ENCODE measurements around the gene GPR84. TPM values are rescaled to one million over a fixed set of nuclear protein-coding genes. Genes with fewer than 3 reads are reported as not detected.

The GPR84 gene
- total RNA-seq, 2 experiments from 2014 or later, result 0.27 to 0.53 TPM

DNA sequence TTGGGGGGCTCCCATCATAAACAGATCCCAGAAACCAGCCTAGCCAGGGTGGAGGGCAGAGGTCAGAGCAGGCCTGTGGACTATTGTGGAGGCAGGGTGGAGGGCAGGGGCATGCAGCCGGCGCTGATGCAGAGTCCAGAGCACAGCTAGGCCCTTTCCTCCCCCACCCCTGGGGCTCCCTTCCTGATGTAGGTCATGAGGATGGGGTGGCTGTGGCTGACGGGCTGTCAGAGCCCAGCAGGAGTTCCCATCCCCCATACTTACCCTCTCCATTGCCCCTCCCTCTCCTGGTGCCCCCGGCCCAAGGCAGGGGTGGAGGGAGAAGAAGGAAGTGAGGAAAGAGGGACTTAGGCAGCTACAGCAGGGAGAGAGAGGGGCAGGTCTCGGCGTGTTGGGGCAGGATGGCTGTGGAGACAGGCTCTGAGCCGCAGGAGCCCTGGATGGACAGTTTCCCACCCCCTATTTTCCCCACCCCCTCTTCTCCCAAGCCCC is 25.9 kb upstream of the GPR84 start:
- no peak overlapping the region for H3K4me3 ChIP-seq (ENCODE audit: low read length)
- peaks cover 23% of the 10 kb centered on the region for H3K36me3 Mint-ChIP-seq (ENCODE audit: low read depth)
- H3K9me3 ChIP-seq (ENCODE audit: control insufficient read depth in 1 of 2, insufficient read depth in 1 of 2, low read length in 2 of 2), result no peaks in the 10 kb centered on the region
- no peaks in the 10 kb centered on the region for H3K27me3 Mint-ChIP-seq
- H3K4me3 Mint-ChIP-seq, result peak overlapping the region; percentile 75
- no peak for TF ChIP-seq CTCF (IDR thresholded peaks at IDR 0.05)
- peaks cover 46% of the 10 kb centered on the region for H3K4me1 Mint-ChIP-seq (ENCODE audit: low read depth)
- no peak for ATAC-seq (ENCODE audit: poor library complexity)
- DNase-seq, result peak in 1 of 14 experiments; percentile 46
- peak overlapping the region; percentile 65 for H3K27ac Mint-ChIP-seq
- no peaks in the 10 kb centered on the region for H3K9me3 Mint-ChIP-seq
- POLR2A ChIA-PET, result no interaction called here
- H3K27me3 ChIP-seq (ENCODE audit: control insufficient read depth in 1 of 2, insufficient read depth in 2 of 2, low read length in 2 of 2), result no peaks in the 10 kb centered on the region
- peaks cover 46% of the 10 kb centered on the region for H3K4me1 ChIP-seq (ENCODE audit: insufficient read depth, low read length)
- intact Hi-C loops (cut with DNase I, micrococcal nuclease), result no loop called here
- H3K27ac ChIP-seq (ENCODE audit: low read depth in 1 of 2, low read length in 2 of 2), result no peak overlapping the region
- H3K36me3 ChIP-seq (ENCODE audit: insufficient read depth, low read length), result peaks cover 18% of the 10 kb centered on the region
- CTCF ChIA-PET, result interaction anchor here (2.7 kb wide), 1 partner anchor 9 kb away, joined by 10 read pairs; no protein-coding TSS in a partner anchor

- DNase-seq (peak in 1 of 14 experiments; percentile 20), ATAC-seq (ENCODE audit: poor library complexity) (no peak)
- Mint-ChIP-seq H3K4me3 (peak overlapping the region; percentile 75), H3K27me3 (no peaks in the 10 kb centered on the region), H3K9me3 (no peaks in the 10 kb centered on the region), H3K4me1 (ENCODE audit: low read depth) (peaks cover 46% of the 10 kb centered on the region), H3K27ac (peak overlapping the region; percentile 65), H3K36me3 (ENCODE audit: low read depth) (peaks cover 17% of the 10 kb centered on the region)
- ChIA-PET CTCF (interaction anchor here (2.7 kb wide), 1 partner anchor 9 kb away, joined by 10 read pairs; no protein-coding TSS in a partner anchor), POLR2A (no interaction called here)
- Histone ChIP-seq H3K4me1 (ENCODE audit: insufficient read depth, low read length) (peaks cover 46% of the 10 kb centered on the region), H3K36me3 (ENCODE audit: insufficient read depth, low read length) (peaks cover 13% of the 10 kb centered on the region), H3K4me3 (ENCODE audit: low read length) (no peak overlapping the region), H3K27me3 (ENCODE audit: control insufficient read depth in 1 of 2, insufficient read depth in 2 of 2, low read length in 2 of 2) (no peaks in the 10 kb centered on the region), H3K27ac (ENCODE audit: low read depth in 1 of 2, low read length in 2 of 2) (no peak overlapping the region), H3K9me3 (ENCODE audit: control insufficient read depth in 1 of 2, insufficient read depth in 1 of 2, low read length in 2 of 2) (no peaks in the 10 kb centered on the region)
- intact Hi-C loops (cut with DNase I, micrococcal nuclease), result no loop called here
- TF ChIP-seq CTCF (IDR thresholded peaks at IDR 0.05), result no peak
Measured at GRCh38 chr12:54389607-54390175, 25.4 kb upstream of the GPR84 start.

- Histone ChIP-seq H3K9me3 (ENCODE audit: control insufficient read depth in 1 of 2, insufficient read depth in 1 of 2, low read length in 2 of 2) (no peaks in the 10 kb centered on the region), H3K4me3 (ENCODE audit: low read length) (no peak overlapping the region), H3K27ac (ENCODE audit: low read depth in 1 of 2, low read length in 2 of 2) (no peak overlapping the region), H3K4me1 (ENCODE audit: insufficient read depth, low read length) (peaks cover 42% of the 10 kb centered on the region), H3K36me3 (ENCODE audit: insufficient read depth, low read length) (peaks cover 8% of the 10 kb centered on the region), H3K27me3 (ENCODE audit: control insufficient read depth in 1 of 2, insufficient read depth in 2 of 2, low read length in 2 of 2) (no peaks in the 10 kb centered on the region)
- Mint-ChIP-seq H3K27me3 (no peaks in the 10 kb centered on the region), H3K36me3 (ENCODE audit: low read depth) (peaks cover 12% of the 10 kb centered on the region), H3K27ac (no peak overlapping the region), H3K4me3 (peak overlapping the region; percentile 75), H3K4me1 (ENCODE audit: low read depth) (peaks cover 41% of the 10 kb centered on the region), H3K9me3 (no peaks in the 10 kb centered on the region)
- intact Hi-C loops (cut with DNase I, micrococcal nuclease), result no loop called here
- CTCF ChIA-PET, result interaction anchor here (2.7 kb wide), 1 partner anchor 10 kb away, joined by 10 read pairs; no protein-coding TSS in a partner anchor
- no peak for TF ChIP-seq CTCF (IDR thresholded peaks at IDR 0.05)
- ATAC-seq (ENCODE audit: poor library complexity) (no peak), DNase-seq (peak in 1 of 14 experiments; percentile 23)
- POLR2A ChIA-PET, result no interaction called here
Measured at GRCh38 chr12:54389134-54389508, 24.8 kb upstream of the GPR84 start.

Measured in CD4-positive, alpha-beta T cell (primary cell).